ENCODE measurements around the gene ZNF521.

Gene ZNF521

GRCh38 chr18:25180973-25181548 is 170.9 kb downstream of the ZNF521 start:
- TF ChIP-seq CTCF (IDR thresholded peaks at IDR 0.05) = no peak

- TF ChIP-seq CTCF (IDR thresholded peaks at IDR 0.05) = no peak
Observed at GRCh38 chr18:25177631-25178030, 174.3 kb downstream of the ZNF521 start.

GRCh38 chr18:25176518-25177042 is 175.4 kb downstream of the ZNF521 start:
- TF ChIP-seq CTCF (IDR thresholded peaks at IDR 0.05) = no peak

GRCh38 chr18:25175558-25176517 is 176.1 kb downstream of the ZNF521 start:
- TF ChIP-seq CTCF (IDR thresholded peaks at IDR 0.05) = no peak

- TF ChIP-seq CTCF (IDR thresholded peaks at IDR 0.05) = no peak
Observed at GRCh38 chr18:25174324-25174723, 177.6 kb downstream of the ZNF521 start.

- TF ChIP-seq CTCF (IDR thresholded peaks at IDR 0.05) = no peak
Observed at GRCh38 chr18:25171334-25171733, 180.6 kb downstream of the ZNF521 start.

- no peak for TF ChIP-seq CTCF (IDR thresholded peaks at IDR 0.05)
Observed at GRCh38 chr18:25170402-25170801, 181.6 kb downstream of the ZNF521 start.
